ENCODE data around the gene FBXL2.
"Not testable (repeated sequence)": the region's sequence is repeated elsewhere in the genome, so short reads cannot be mapped to it uniquely, and the experiment has no call there.

Gene FBXL2

DNA sequence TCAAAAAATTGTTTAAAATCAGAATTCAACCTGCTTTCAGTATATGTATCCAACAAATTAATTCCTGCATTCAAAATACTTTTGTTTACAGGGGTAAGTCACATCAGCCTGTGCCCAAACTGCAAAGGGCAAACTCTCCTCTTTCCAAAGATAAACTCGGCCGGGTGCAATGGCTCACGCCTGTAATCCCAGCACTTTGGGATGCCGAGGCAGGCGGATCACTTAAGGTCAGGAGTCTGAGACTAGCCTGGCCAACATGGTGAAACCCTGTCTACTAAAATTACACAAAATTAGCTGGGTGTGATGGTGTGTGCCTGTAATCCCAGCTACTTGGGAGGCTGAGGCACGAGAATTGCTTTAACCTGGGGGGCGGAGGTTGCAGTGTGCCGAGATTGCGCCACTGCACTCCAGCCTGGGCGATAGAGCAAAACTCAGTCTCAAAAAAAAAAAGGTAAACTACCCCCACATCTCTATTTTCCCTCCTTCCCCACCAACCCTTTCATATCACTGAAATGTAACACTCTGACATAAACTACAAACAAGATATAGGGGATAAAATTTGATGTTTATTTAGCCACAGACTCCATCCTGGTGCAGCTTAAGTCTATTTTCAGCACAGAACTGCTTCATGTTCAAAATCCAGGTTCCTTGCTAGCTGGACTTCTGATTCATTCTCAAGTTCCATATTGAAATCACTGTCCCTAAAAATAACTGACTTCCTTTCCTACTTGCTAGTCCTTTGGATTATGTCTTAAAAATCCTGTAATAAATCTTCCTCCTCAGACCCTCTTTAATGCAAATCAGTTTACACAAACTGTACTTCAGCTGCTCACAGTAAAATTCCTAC, 147.6 kb downstream of the FBXL2 start:
- H3K27ac Mint-ChIP-seq = peak overlapping the region; percentile 18
- no peak overlapping the region for H3K4me3 Mint-ChIP-seq
- H3K4me1 Mint-ChIP-seq (ENCODE audit: low read depth) = peaks cover 37% of the 10 kb centered on the region
- H3K36me3 Mint-ChIP-seq (ENCODE audit: low read depth) = peaks cover 48% of the 10 kb centered on the region
- no peaks in the 10 kb centered on the region for H3K27me3 Mint-ChIP-seq
- H3K9me3 Mint-ChIP-seq = no peaks in the 10 kb centered on the region

DNA sequence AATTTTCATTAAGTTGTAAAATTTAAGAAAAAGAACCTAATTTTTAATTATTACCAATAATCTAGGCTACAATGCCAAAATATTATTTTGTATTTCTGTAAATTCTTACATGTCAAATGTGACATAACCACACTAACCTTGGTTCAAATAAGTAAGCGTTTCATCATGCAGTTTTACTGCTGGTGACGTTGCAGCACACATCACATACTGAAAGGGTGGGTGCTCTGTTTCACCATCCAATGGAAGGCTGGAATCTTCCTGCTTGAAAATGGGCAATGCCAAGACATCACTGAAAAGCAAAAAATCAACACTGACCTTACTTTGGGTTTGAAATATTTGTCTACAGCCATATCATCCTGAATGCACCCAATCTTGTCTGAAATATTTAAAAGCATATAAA, 148.2 kb downstream of the FBXL2 start:
- Mint-ChIP-seq H3K27ac (peak overlapping the region; percentile 18), H3K27me3 (no peaks in the 10 kb centered on the region), H3K4me1 (ENCODE audit: low read depth) (peaks cover 39% of the 10 kb centered on the region), H3K36me3 (ENCODE audit: low read depth) (peaks cover 44% of the 10 kb centered on the region), H3K4me3 (no peak overlapping the region), H3K9me3 (no peaks in the 10 kb centered on the region)

DNA sequence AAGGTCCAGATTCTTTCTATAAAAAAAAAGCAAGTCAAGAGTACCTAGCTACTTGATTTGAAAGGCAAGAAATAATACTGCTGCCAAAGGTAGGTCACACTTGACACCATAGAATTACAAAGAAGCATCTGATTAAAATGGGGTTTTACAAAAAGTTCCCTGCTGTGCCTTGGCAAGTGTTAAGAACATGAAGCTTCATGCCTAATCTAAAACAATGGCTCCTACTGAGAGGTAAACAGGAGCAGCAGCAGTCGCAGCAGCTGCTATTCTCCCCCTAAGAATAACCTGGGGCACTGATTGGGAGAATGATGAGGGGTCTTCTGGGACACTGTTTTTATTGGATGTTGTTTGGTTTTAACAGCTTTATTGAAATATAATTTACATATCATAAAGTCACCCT, 148.8 kb downstream of the FBXL2 start:
- Mint-ChIP-seq H3K27me3 (no peaks in the 10 kb centered on the region), H3K4me3 (no peak overlapping the region), H3K27ac (no peak overlapping the region), H3K4me1 (ENCODE audit: low read depth) (peaks cover 45% of the 10 kb centered on the region), H3K36me3 (ENCODE audit: low read depth) (peaks cover 41% of the 10 kb centered on the region), H3K9me3 (no peaks in the 10 kb centered on the region)

DNA sequence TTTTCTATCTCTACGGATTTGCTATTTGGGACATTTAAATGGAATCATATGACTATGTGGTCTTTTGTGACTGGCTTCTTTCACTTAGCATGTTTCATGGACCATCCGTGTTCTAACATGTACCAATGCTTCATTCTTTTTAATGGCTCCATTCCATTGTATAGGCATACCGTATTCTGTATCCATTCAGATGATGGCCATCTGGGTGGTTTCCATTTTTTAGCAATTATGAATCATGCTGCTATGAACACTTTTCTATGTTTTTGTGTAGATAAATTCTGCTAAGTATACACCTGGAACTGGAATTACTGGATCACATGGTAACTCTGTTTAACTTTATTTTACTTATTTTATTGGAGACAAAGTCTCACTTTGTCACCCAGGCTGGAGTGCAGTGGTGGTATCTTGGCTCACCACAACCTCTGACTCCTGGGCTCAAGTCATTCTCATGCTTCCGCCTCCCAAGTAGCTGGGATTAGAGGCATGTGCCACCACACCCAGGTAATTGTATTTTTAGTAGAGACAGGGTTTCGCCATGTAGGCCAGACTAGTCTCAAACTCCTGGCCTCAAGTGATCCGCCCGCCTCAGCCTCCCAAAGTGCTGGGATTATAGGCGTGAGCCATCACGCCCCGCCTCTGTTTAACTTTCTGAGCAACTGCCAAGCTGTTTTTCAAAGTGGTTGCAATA, 149.5 kb downstream of the FBXL2 start:
- Mint-ChIP-seq H3K4me1 (ENCODE audit: low read depth) (peaks cover 51% of the 10 kb centered on the region), H3K27me3 (no peaks in the 10 kb centered on the region), H3K9me3 (no peaks in the 10 kb centered on the region), H3K36me3 (ENCODE audit: low read depth) (peaks cover 34% of the 10 kb centered on the region), H3K27ac (no peak overlapping the region), H3K4me3 (no peak overlapping the region)

DNA sequence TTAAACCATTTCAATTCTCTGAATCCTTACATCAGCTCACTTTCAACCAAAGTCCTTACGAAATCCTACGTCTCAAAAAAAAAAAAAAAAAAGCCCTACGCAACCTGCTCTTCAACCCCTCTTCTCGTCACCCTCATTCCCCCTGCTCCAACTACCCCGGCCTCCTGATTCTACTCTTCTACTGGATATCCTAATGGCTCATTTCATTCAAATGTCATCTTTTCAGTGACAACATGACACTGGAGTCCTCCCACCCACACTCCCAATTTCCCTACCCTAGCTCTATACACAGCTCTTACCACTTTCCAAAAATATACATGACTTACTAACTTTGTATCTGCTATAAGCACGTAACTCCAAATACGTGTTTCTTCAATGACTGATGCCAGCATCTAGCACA, 151.5 kb downstream of the FBXL2 start:
- peaks cover 29% of the 10 kb centered on the region for H3K36me3 Mint-ChIP-seq (ENCODE audit: low read depth)
- no peaks in the 10 kb centered on the region for H3K9me3 Mint-ChIP-seq
- H3K4me1 Mint-ChIP-seq (ENCODE audit: low read depth) = peaks cover 71% of the 10 kb centered on the region
- H3K27ac Mint-ChIP-seq = peak overlapping the region; percentile 1
- H3K27me3 Mint-ChIP-seq = no peaks in the 10 kb centered on the region
- H3K4me3 Mint-ChIP-seq = no peak overlapping the region

DNA sequence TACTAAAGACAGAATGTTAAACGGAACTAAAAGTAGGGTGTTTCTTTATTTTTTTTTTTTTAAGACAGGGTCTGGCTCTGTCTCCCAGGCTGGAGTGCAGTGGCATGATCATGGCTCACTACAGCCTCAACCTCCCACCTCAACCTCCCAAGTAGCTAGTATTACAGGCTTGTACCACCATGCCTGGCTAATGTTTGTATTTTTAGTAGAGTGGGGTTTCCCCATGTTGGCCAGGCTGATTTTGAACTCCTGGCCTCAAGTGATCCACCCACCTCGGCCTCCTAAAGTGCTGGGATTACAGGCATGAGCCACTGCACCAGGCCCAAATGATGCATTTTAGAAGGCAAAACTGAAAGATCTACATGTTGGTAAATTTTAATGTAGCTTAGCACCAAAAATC, 152.1 kb downstream of the FBXL2 start:
- H3K27me3 Mint-ChIP-seq, H3K4me3 Mint-ChIP-seq, H3K9me3 Mint-ChIP-seq: not testable (repeated sequence)
- peaks cover 23% of the 10 kb centered on the region for H3K36me3 Mint-ChIP-seq (ENCODE audit: low read depth)
- peak overlapping the region; percentile 64 for H3K27ac Mint-ChIP-seq
- H3K4me1 Mint-ChIP-seq (ENCODE audit: low read depth) = peaks cover 75% of the 10 kb centered on the region

DNA sequence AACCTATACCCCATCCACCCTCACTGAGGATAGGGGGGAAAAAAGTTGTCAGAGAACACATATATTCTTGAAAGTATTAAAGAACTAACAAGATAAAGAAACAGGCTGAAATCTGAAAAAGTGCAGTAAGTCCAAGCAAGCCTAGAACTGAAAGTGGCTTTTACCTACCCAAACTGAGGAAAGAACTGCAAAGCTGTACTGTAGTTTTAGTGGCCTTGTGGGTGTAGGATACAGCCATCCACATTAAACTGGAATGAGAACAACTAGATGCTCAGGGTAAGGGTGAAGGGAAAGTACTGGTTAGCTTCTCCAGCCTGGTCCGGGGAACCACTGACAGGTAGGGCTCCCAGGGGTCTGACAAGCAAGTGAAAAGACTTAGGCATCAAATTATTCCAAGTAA, 152.8 kb downstream of the FBXL2 start:
- Mint-ChIP-seq H3K4me3 (no peak overlapping the region), H3K27me3 (no peaks in the 10 kb centered on the region), H3K27ac (peak overlapping the region; percentile 64), H3K4me1 (ENCODE audit: low read depth) (peaks cover 83% of the 10 kb centered on the region), H3K36me3 (ENCODE audit: low read depth) (peaks cover 17% of the 10 kb centered on the region), H3K9me3 (no peaks in the 10 kb centered on the region)

DNA sequence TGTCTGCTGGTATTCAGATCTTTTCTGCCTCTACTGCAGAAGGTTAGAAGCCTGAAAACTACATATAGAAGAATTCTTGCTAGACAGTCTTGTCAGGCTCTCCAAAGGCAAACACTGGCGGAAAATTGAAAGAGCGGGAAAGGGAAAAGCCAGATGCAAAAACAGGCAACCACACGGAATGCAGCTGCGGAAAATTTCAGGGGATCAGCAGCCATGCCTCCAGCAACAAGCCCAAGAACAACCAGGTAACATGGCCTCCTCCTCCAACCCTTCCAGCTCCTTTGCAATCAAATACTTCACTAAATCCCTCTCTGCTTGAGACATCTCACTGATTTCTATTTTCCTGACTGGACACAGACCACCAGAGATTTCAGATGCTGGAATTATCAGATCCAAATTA, 153.3 kb downstream of the FBXL2 start:
- H3K36me3 Mint-ChIP-seq (ENCODE audit: low read depth) = peaks cover 19% of the 10 kb centered on the region
- peaks cover 88% of the 10 kb centered on the region for H3K4me1 Mint-ChIP-seq (ENCODE audit: low read depth)
- H3K27ac Mint-ChIP-seq = no peak overlapping the region
- H3K9me3 Mint-ChIP-seq = no peaks in the 10 kb centered on the region
- no peak overlapping the region for H3K4me3 Mint-ChIP-seq
- H3K27me3 Mint-ChIP-seq = no peaks in the 10 kb centered on the region

DNA sequence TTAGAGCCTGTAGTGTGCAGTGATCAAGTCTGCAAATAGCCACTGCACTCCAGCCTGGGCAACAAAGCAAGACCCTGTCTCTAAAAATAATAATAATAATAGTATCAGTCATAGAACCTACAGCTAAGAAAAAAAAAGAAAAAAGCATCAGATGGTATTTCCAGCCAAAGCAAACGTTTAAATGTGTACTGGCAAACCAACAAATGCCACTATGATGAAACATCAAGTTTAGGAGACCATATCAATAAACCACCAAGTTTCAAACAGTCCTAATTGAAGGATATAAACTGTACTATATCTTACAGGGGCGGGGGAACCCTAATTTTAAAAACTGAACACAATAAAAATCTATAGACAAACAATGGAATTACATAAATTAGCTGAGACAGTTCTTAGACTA, 156.6 kb downstream of the FBXL2 start:
- Mint-ChIP-seq H3K9me3 (no peaks in the 10 kb centered on the region), H3K4me3 (no peak overlapping the region), H3K27ac (no peak overlapping the region)

More for the DNA sequence above, 156.6 kb downstream of the FBXL2 start:
- H3K27me3 Mint-ChIP-seq = no peaks in the 10 kb centered on the region
- peaks cover 98% of the 10 kb centered on the region for H3K4me1 Mint-ChIP-seq (ENCODE audit: low read depth)
- H3K36me3 Mint-ChIP-seq (ENCODE audit: low read depth) = peaks cover 20% of the 10 kb centered on the region
